Middle frontal gyrus (tissue), 1 donor: Measurements from ENCODE around the gene AGAP1.
A peak's percentile ranks its signal among the peaks of the same experiment; 100 is the strongest.

Experiments
- DNase-seq: peaks from one replicate; pipeline ENCODE4 v3.0.0-alpha.2; 2015; ENCODE audit warnings: low spot score; ENCODE audit errors: extremely low spot score

AGAP1 gene

DNA sequence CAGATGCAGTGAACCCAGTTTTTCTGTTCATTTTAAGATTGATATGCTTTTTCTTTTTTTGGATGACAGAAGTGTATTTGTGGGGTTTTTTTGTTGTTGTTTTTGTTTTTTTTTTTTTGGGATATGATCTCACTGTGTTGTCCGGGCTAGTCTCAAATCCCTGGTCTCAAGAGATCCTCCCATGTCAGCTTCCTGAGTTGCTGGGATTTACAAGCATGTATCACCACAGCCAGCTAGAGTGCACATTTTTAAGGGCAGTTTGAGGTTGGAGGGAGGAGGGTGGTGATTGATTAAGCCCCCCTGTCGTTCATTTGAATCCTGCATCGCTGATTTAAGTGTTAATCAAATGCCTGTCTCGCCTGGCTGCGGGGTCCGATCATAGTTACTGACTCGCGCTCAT, 485.2 kb downstream of the AGAP1 start:
- DNase-seq, result no peak

GRCh38 chr2:235979753-235980435, 486.1 kb downstream of the AGAP1 start:
- no peak for DNase-seq

DNA sequence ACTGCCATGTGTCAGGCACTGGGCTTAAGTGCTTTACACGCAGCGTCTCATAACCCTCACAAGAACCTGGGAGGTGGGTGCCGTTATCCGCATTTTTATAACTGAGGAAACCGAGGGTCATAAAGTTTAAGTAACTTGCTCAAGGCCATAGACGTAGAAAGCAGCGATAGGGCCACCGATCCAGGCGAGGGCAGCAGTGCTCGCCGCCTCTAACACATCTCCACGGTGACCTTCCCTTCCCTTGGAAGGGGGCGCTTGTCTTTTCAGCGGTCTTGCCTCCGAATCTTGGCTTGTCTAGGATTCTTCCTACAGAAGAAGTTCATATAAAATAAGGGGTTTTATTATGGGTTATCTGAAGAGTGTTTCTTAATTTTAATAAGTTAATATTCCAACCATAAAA, 487.8 kb downstream of the AGAP1 start:
- DNase-seq, result no peak

DNA sequence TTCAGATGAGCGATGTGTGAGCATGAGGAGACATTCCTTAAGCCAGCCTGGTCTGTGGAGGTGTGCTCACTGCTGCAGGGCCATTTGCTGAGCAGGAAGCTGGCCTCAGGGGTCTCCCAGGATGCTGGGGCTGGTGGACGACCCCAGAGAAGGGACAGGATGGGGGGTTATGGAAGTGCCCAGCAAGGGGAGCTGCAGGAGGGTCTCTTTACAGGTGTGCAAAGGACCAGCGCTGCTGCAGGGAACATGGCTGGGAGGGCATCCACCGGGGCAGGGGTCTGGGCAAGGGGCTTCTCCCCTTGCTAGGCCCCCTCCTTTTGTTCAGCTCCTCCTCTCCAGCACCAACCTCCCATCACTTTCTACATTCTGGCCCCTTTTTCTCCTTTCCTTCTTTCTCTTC, 489.2 kb downstream of the AGAP1 start:
- DNase-seq, result no peak

- no peak for DNase-seq
Observed at GRCh38 chr2:235984552-235984951, 490.7 kb downstream of the AGAP1 start.

DNA sequence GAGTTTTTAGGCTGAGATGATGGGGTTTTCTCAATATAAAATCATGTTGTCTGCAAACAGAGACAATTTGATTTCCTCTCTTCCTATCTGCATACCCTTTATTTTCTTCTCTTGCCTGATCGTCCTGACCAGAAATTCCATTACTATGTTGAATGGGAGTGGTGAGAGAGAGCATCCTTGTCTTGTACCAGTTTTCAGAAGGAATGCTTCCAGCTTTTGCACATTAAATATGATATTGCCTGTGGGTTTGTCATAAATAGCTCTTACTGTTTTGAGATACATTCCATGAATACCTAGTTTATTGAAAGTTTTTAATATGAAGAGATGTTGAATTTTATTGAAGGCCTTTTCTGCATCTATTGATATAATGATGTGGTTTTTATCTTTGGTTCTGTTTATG, 492.5 kb downstream of the AGAP1 start:
- DNase-seq, result no peak

GRCh38 chr2:235988271-235989015, 494.6 kb downstream of the AGAP1 start:
- no peak for DNase-seq

- no peak for DNase-seq
Observed at GRCh38 chr2:235989591-235989990, 495.7 kb downstream of the AGAP1 start.

GRCh38 chr2:235990344-235990743, 496.5 kb downstream of the AGAP1 start:
- DNase-seq, result no peak

DNA sequence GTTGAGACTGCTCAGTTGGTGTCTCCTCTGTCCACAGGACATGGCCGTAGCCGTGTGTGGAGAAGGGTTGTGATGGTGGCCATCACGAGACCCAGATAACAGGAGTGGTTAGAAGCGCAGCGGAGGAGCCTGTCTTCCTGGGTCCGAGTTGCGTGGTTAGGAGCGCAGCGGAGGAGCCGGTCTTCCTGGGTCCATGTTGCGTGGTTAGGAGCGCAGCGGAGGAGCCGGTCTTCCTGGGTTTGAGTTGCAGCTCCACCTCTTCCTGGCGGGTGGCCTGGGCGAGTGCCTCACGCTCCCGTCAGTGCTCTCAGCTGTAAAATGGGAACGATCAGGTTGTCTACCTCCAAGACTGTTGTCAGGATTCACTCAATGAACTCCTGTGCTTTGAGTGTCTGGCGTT, 498.2 kb downstream of the AGAP1 start:
- no peak for DNase-seq

DNA sequence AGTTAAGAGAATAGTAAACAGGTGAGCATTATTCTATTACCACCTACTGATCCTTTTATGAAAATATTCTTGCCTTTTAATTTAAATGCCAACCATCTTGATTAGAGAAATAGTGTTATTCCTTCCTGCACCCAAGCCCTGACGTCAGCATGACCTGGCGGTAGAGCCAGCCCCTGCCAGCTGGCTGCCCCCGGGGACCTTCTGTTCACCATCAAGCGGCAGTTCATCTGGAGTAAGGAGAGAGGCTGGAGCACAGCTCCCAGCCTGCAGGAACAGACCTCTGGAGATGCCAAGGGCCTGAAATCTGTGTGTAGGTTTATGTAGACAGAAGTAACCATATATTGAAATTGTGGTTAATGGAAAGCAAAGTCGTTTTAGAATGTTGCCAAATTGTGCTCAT, 502.6 kb downstream of the AGAP1 start:
- DNase-seq, result no peak

DNA sequence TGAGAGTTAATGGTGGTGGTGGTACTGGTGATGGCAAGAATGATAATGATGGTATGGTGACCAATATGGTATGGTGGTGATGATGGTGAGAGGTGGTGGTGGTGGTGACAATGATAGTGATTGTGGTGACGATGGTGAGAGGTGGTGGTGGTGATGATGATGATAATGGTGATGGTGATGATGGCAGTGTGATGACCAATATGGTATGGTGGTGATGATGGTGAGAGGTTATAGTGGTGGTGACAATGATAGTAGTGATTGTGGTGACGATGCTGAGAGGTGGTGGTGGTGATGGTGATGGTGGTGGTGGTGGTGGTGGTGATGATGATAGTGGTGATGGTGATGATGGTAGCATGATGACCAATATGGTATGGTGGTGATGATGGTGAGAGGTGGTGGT, 505.2 kb downstream of the AGAP1 start:
- DNase-seq, result no peak

DNA sequence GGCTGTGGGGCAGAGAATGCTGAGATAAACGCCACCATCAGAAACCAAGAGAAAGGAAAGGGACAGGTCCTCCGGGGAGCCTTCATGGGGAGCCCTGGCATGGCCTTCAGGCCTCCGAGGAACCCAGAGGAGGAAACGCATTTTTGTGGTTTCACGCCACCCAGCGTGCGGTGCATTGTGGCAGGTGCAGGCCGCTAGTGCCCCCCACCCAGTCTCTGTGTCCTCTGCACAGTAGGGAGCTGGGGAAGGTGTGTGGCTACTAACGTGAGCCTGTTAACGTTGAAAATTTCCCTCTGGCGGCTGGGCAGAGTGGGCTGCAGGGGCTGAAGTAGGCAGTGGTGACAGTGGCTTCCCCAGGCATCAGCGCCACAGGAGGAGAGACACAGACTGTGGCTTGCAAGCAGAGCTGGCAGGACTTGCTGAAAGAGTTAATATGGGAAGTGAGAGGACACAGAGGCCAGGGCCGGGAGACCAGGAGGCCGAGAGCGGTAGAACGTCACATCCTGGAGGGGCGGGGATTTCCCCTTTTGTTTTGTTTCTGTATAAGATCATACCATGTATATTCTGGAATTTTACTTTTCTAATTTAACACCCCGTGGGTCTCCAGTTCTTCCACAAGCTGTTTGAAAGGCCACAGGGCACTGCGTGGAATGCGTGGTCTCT, 507.5 kb downstream of the AGAP1 start:
- no peak for DNase-seq

DNA sequence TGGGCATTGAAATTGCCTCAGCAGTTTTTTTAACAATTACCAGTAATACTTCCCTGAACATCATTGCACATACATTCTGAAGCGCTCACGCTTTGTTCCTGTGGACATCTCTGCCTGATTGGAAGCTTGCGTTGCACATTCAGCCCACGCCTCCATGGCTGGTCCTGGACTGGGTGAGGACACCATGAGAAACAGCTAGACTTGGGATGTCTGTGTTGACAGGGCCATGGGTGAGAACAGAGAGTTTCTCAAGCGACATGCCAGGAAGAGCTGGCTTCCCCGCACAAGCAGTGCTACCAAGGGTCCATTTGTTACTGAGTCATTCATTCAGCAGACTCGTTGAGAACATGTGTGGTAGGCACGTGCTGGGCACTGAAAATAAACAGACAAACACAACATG, 508.0 kb downstream of the AGAP1 start:
- no peak for DNase-seq

GRCh38 chr2:236008006-236008405, 514.2 kb downstream of the AGAP1 start:
- peak; percentile 4 for DNase-seq

DNA sequence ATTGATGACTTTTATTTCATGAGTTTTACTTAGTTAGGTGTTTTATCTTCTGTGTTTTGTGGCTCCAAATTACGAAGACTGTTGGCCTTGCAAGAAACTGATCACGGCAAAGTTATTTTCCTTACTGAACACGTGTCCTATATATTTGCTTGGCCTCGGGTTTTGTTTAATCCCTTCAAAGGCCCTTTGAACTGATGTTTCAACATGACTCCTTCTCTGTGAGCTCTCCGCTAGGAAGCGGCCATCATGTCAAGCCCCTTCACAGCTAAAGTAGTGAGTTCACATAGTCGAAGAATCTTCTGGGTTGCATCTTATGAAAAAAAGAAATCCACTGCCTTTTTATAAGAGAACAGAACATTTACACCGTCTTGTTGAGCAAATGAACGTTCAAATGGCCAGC, 515.0 kb downstream of the AGAP1 start:
- no peak for DNase-seq

GRCh38 chr2:236010920-236011685, 517.3 kb downstream of the AGAP1 start:
- DNase-seq, result no peak

DNA sequence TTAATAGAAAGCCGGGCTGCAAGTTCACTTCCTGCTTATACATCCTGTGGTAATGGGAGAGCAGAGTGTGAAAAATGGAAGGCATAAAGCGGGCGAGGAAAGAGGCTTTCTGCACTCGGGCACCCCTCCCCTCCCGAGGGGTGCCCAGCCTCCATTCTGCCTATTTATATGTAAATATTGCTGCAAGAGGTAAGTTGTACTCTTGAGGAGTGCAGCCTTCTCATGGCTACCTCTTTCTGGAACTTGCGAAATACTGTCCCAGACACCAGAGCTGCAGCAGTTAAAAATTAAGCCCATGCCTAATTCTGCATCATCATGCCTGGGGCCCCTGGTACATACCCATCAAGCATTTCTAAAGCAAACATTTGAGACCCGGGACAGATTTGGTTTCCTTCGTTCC, 518.3 kb downstream of the AGAP1 start:
- DNase-seq, result no peak

- no peak for DNase-seq
Observed at GRCh38 chr2:236014408-236015131, 520.7 kb downstream of the AGAP1 start.

DNA sequence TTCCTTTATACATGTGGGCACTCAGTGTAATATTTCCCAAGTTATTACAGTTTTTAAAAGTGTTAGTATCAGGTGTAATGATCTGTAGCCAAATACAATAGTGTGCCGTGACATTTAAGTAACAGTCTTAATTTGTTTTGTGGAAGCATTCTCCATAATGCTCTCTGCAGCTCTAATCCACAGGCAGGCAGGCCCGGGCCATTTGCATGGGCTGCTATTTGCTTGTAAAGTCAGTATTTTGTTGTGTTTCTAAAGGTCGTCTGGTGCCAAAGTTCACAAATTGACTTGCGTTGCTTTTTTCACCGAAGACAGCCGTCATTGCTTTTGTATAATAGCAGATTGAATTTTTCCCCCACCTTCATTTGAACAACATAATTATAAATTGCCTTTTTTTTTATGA, 521.3 kb downstream of the AGAP1 start:
- no peak for DNase-seq

- no peak for DNase-seq
Observed at GRCh38 chr2:236016496-236016895, 522.7 kb downstream of the AGAP1 start.
